ENCODE data around the gene ALDH3A1.

Gene ALDH3A1

DNA sequence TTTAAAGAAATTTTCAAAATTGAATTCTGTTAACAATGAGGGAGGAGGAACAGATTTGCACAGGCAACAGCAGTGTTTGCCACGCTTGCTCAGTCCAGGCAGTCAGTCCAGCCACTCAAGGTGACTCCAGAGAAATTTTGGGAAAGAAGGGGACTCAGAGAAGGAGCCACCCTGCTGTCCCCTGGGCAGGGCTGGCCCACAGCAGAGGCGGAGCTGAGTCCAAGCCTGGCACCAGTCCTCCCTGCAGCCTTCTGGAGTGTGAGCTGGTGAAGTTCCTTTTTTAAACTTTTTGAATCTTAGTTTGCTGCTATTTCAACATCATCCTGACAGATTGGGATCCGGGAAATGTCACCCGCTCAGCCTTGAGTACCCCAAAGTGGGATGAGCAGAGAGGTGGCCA is 17.3 kb downstream of the ALDH3A1 start:
- Histone ChIP-seq H3K9ac (ENCODE audit: insufficient read length, low read depth) (no peak overlapping the region), H3K4me3 (ENCODE audit: insufficient read length, low read depth) (no peak overlapping the region), H3K9me3 (ENCODE audit: insufficient read depth, low read length) (no peaks in the 10 kb centered on the region), H3K36me3 (ENCODE audit: insufficient read depth, insufficient read length, low read length) (no peaks in the 10 kb centered on the region), H3K27me3 (ENCODE audit: insufficient read depth, insufficient read length) (no peaks in the 10 kb centered on the region), H3K4me1 (ENCODE audit: insufficient read depth, insufficient read length) (no peaks in the 10 kb centered on the region)
- DNase-seq (ENCODE audit: low read depth, low spot score), result no peak
- TF ChIP-seq SUZ12 (IDR thresholded peaks at IDR 0.05; ENCODE audit: extremely low read depth, insufficient read depth, insufficient read length) (no peak), ZNF274 (IDR thresholded peaks at IDR 0.05; ENCODE audit: low read depth, low read length) (no peak), YY1 (IDR thresholded peaks at IDR 0.05; ENCODE audit: insufficient read depth, insufficient read length) (no peak)

GRCh38 chr17:19729900-19730299 is 18.2 kb downstream of the ALDH3A1 start:
- no peak for DNase-seq (ENCODE audit: low read depth, low spot score)
- Histone ChIP-seq H3K27me3 (ENCODE audit: insufficient read depth, insufficient read length) (no peaks in the 10 kb centered on the region), H3K9ac (ENCODE audit: insufficient read length, low read depth) (no peak overlapping the region), H3K36me3 (ENCODE audit: insufficient read depth, insufficient read length, low read length) (no peaks in the 10 kb centered on the region), H3K4me3 (ENCODE audit: insufficient read length, low read depth) (no peak overlapping the region), H3K4me1 (ENCODE audit: insufficient read depth, insufficient read length) (no peaks in the 10 kb centered on the region), H3K9me3 (ENCODE audit: insufficient read depth, low read length) (no peaks in the 10 kb centered on the region)
- TF ChIP-seq SUZ12 (IDR thresholded peaks at IDR 0.05; ENCODE audit: extremely low read depth, insufficient read depth, insufficient read length) (no peak), YY1 (IDR thresholded peaks at IDR 0.05; ENCODE audit: insufficient read depth, insufficient read length) (no peak), ZNF274 (IDR thresholded peaks at IDR 0.05; ENCODE audit: low read depth, low read length) (no peak)

DNA sequence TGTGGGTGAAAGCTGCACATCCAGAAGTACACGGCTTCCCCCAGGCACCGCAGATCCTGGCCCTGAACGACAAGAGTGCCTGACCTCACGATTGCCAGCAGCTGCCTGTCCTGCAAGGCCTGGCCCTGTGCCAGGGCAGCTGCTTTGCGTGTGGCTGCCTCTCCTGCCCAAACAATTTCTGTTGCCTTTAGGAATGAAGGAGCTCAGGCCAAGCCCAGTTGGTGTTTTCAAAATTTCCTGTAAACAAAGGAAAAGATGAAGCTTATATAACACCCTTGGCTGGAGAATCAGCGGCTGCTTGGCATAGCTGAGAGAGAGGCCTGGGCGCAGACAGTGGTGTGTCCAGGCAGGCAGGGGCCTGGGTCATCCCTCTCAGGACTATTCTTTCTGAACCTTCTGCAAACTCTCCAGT is 20.0 kb downstream of the ALDH3A1 start:
- no peak overlapping the region for H3K9ac ChIP-seq (ENCODE audit: insufficient read length, low read depth)
- no peaks in the 10 kb centered on the region for H3K27me3 ChIP-seq (ENCODE audit: insufficient read depth, insufficient read length)
- H3K4me3 ChIP-seq (ENCODE audit: insufficient read length, low read depth), result no peak overlapping the region
- DNase-seq (ENCODE audit: low read depth, low spot score), result no peak
- H3K4me1 ChIP-seq (ENCODE audit: insufficient read depth, insufficient read length), result no peaks in the 10 kb centered on the region
- TF ChIP-seq ZNF274 (IDR thresholded peaks at IDR 0.05; ENCODE audit: low read depth, low read length) (no peak), SUZ12 (IDR thresholded peaks at IDR 0.05; ENCODE audit: extremely low read depth, insufficient read depth, insufficient read length) (no peak), YY1 (IDR thresholded peaks at IDR 0.05; ENCODE audit: insufficient read depth, insufficient read length) (no peak)
- no peaks in the 10 kb centered on the region for H3K9me3 ChIP-seq (ENCODE audit: insufficient read depth, low read length)
- H3K36me3 ChIP-seq (ENCODE audit: insufficient read depth, insufficient read length, low read length), result no peaks in the 10 kb centered on the region

GRCh38 chr17:19727501-19728078 is 20.5 kb downstream of the ALDH3A1 start:
- Histone ChIP-seq H3K27me3 (ENCODE audit: insufficient read depth, insufficient read length) (no peaks in the 10 kb centered on the region), H3K4me3 (ENCODE audit: insufficient read length, low read depth) (no peak overlapping the region), H3K9me3 (ENCODE audit: insufficient read depth, low read length) (no peaks in the 10 kb centered on the region), H3K4me1 (ENCODE audit: insufficient read depth, insufficient read length) (no peaks in the 10 kb centered on the region), H3K36me3 (ENCODE audit: insufficient read depth, insufficient read length, low read length) (no peaks in the 10 kb centered on the region), H3K9ac (ENCODE audit: insufficient read length, low read depth) (no peak overlapping the region)
- TF ChIP-seq SUZ12 (IDR thresholded peaks at IDR 0.05; ENCODE audit: extremely low read depth, insufficient read depth, insufficient read length) (no peak), YY1 (IDR thresholded peaks at IDR 0.05; ENCODE audit: insufficient read depth, insufficient read length) (no peak), ZNF274 (IDR thresholded peaks at IDR 0.05; ENCODE audit: low read depth, low read length) (no peak)
- no peak for DNase-seq (ENCODE audit: low read depth, low spot score)

GRCh38 chr17:19726631-19727376 is 21.3 kb downstream of the ALDH3A1 start:
- no peak for DNase-seq (ENCODE audit: low read depth, low spot score)
- H3K27me3 ChIP-seq (ENCODE audit: insufficient read depth, insufficient read length), result no peaks in the 10 kb centered on the region
- no peak for TF ChIP-seq YY1 (IDR thresholded peaks at IDR 0.05; ENCODE audit: insufficient read depth, insufficient read length)
- TF ChIP-seq SUZ12 (IDR thresholded peaks at IDR 0.05; ENCODE audit: extremely low read depth, insufficient read depth, insufficient read length), result no peak
- no peak for TF ChIP-seq ZNF274 (IDR thresholded peaks at IDR 0.05; ENCODE audit: low read depth, low read length)
- H3K36me3 ChIP-seq (ENCODE audit: insufficient read depth, insufficient read length, low read length), result no peaks in the 10 kb centered on the region
- H3K9me3 ChIP-seq (ENCODE audit: insufficient read depth, low read length), result no peaks in the 10 kb centered on the region
- no peak overlapping the region for H3K9ac ChIP-seq (ENCODE audit: insufficient read length, low read depth)
- no peak overlapping the region for H3K4me3 ChIP-seq (ENCODE audit: insufficient read length, low read depth)
- H3K4me1 ChIP-seq (ENCODE audit: insufficient read depth, insufficient read length), result no peaks in the 10 kb centered on the region

GRCh38 chr17:19725486-19725885 is 22.6 kb downstream of the ALDH3A1 start:
- Histone ChIP-seq H3K36me3 (ENCODE audit: insufficient read depth, insufficient read length, low read length) (no peaks in the 10 kb centered on the region), H3K9ac (ENCODE audit: insufficient read length, low read depth) (no peak overlapping the region), H3K27me3 (ENCODE audit: insufficient read depth, insufficient read length) (no peaks in the 10 kb centered on the region), H3K4me1 (ENCODE audit: insufficient read depth, insufficient read length) (no peaks in the 10 kb centered on the region), H3K9me3 (ENCODE audit: insufficient read depth, low read length) (no peaks in the 10 kb centered on the region), H3K4me3 (ENCODE audit: insufficient read length, low read depth) (no peak overlapping the region)
- DNase-seq (ENCODE audit: low read depth, low spot score), result no peak
- no peak for TF ChIP-seq ZNF274 (IDR thresholded peaks at IDR 0.05; ENCODE audit: low read depth, low read length)
- TF ChIP-seq SUZ12 (IDR thresholded peaks at IDR 0.05; ENCODE audit: extremely low read depth, insufficient read depth, insufficient read length), result no peak
- TF ChIP-seq YY1 (IDR thresholded peaks at IDR 0.05; ENCODE audit: insufficient read depth, insufficient read length), result no peak

All from NT2/D1 (cell line).